Measurements from ENCODE around the gene CD200R1L. TPM values are rescaled to one million over a fixed set of nuclear protein-coding genes. Genes with fewer than 3 reads are reported as not detected.

Gene CD200R1L
- total RNA-seq, 1 experiment from 2014 or later, result not detected

DNA sequence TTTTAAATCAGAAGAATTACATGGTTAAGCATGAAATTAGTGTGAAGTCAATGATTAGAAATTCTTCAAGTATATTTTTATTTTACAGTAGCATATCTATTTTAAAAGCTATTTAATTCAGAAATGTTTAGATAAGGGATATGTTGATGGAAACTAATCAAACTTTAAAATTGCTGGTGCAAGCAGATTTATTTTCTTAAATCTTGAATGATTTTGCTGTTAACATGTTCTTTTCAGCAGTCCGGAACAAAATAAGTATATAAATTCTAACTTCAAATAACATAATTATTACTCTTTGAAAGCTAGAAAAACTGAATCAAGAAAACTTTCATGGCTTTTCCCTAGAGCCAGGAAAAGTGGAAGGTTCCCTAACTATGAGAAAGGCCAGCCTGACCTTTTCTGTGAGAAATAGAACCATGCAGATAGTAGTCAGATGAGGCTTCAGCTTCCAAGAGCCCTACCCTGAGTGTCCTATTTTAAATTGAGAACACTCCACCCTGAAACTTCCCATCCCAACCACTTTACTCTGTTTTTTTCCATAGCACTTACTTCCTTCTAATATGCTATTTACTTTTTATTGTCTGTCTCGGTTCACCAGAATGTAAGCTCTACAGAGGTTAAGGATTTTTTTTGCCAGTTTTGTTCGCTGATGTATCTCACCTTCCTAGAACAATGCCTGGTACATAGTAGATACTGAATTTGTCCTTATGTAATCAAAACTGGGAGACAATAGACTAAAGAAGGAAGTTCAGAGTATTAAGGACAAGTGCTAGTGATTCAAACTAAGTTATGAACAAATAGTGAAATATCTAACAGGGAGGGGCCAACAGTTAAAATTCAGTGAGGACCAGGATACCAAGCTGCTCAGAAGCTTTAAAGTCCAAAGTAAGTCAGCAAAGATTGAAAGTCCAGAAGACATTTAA is 66.8 kb downstream of the CD200R1L start:
- BruUV-seq (replicated peaks), result no TSS peak
- ChIA-PET POLR2A (no interaction called here), CTCF (no interaction called here)
- ATAC-seq, result no peak
- DNase-seq (ENCODE audit: low read depth, low spot score), result no peak
- Histone ChIP-seq H3K36me3 (ENCODE audit: control insufficient read depth, insufficient read depth, low read length) (no peaks in the 10 kb centered on the region), H3K4me1 (ENCODE audit: control insufficient read depth, insufficient read depth, low read length) (no peaks in the 10 kb centered on the region), H3K27ac (ENCODE audit: low read length) (no peak overlapping the region), H3K27me3 (ENCODE audit: control insufficient read depth, insufficient read depth, low read length) (peaks cover 2% of the 10 kb centered on the region; the same call in 1 of the 2 replicates), H3K9me3 (ENCODE audit: control insufficient read depth, insufficient read depth, low read depth, low read length) (no peaks in the 10 kb centered on the region), H3K4me3 (ENCODE audit: low read depth in 2 of 2, low read length in 2 of 2) (no peak overlapping the region)
- TF ChIP-seq TCF7L2 (IDR thresholded peaks at IDR 0.05; ENCODE audit: low read depth, low read length) (no peak), POLR2AphosphoS5 (IDR thresholded peaks at IDR 0.05; ENCODE audit: low read depth, low read length) (no peak), SIN3A (IDR thresholded peaks at IDR 0.05; ENCODE audit: borderline replicate concordance, insufficient read depth, low read depth, low read length) (no peak), CTCF (IDR thresholded peaks at IDR 0.05) (no peak)
- TF ChIP-seq, protein P1, sequence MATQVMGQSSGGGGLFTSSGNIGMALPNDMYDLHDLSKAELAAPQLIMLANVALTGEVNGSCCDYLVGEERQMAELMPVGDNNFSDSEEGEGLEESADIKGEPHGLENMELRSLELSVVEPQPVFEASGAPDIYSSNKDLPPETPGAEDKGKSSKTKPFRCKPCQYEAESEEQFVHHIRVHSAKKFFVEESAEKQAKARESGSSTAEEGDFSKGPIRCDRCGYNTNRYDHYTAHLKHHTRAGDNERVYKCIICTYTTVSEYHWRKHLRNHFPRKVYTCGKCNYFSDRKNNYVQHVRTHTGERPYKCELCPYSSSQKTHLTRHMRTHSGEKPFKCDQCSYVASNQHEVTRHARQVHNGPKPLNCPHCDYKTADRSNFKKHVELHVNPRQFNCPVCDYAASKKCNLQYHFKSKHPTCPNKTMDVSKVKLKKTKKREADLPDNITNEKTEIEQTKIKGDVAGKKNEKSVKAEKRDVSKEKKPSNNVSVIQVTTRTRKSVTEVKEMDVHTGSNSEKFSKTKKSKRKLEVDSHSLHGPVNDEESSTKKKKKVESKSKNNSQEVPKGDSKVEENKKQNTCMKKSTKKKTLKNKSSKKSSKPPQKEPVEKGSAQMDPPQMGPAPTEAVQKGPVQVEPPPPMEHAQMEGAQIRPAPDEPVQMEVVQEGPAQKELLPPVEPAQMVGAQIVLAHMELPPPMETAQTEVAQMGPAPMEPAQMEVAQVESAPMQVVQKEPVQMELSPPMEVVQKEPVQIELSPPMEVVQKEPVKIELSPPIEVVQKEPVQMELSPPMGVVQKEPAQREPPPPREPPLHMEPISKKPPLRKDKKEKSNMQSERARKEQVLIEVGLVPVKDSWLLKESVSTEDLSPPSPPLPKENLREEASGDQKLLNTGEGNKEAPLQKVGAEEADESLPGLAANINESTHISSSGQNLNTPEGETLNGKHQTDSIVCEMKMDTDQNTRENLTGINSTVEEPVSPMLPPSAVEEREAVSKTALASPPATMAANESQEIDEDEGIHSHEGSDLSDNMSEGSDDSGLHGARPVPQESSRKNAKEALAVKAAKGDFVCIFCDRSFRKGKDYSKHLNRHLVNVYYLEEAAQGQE (IDR thresholded peaks at IDR 0.05; ENCODE audit: insufficient read depth in 1 of 2, low read depth in 2 of 2, low read length in 1 of 2), result no peak
- in situ Hi-C loops (cut with HindIII; ENCODE audit: low pct_unique_long_range_greater_than_20kb, low sequenced_read_pairs) (no loop called here), intact Hi-C loops (cut with micrococcal nuclease; ENCODE audit: unreplicated experiment) (no loop called here)

GRCh38 chr3:112779011-112779410 is 67.7 kb downstream of the CD200R1L start:
- Histone ChIP-seq H3K27ac (ENCODE audit: low read length) (no peak overlapping the region), H3K9me3 (ENCODE audit: control insufficient read depth, insufficient read depth, low read depth, low read length) (no peaks in the 10 kb centered on the region), H3K36me3 (ENCODE audit: control insufficient read depth, insufficient read depth, low read length) (no peaks in the 10 kb centered on the region), H3K4me3 (ENCODE audit: low read depth in 2 of 2, low read length in 2 of 2) (no peak overlapping the region), H3K4me1 (ENCODE audit: control insufficient read depth, insufficient read depth, low read length) (no peaks in the 10 kb centered on the region), H3K27me3 (ENCODE audit: control insufficient read depth, insufficient read depth, low read length) (no peaks in the 10 kb centered on the region)
- ChIA-PET POLR2A (no interaction called here), CTCF (no interaction called here)
- ATAC-seq (no peak), DNase-seq (ENCODE audit: low read depth, low spot score) (no peak)
- no TSS peak for BruUV-seq (replicated peaks)
- TF ChIP-seq, protein P1 (IDR thresholded peaks at IDR 0.05; ENCODE audit: insufficient read depth in 1 of 2, low read depth in 2 of 2, low read length in 1 of 2), result no peak
- TF ChIP-seq TCF7L2 (IDR thresholded peaks at IDR 0.05; ENCODE audit: low read depth, low read length) (no peak), CTCF (IDR thresholded peaks at IDR 0.05) (no peak), SIN3A (IDR thresholded peaks at IDR 0.05; ENCODE audit: borderline replicate concordance, insufficient read depth, low read depth, low read length) (no peak), POLR2AphosphoS5 (IDR thresholded peaks at IDR 0.05; ENCODE audit: low read depth, low read length) (no peak)
- in situ Hi-C loops (cut with HindIII; ENCODE audit: low pct_unique_long_range_greater_than_20kb, low sequenced_read_pairs), result no loop called here
- intact Hi-C loops (cut with micrococcal nuclease; ENCODE audit: unreplicated experiment), result no loop called here

Data from Panc1 (cell line).